ENCODE data around the gene CTXND1. TPM values are rescaled to one million over a fixed set of nuclear protein-coding genes. Genes with fewer than 3 reads are reported as not detected.

CTXND1 gene
- total RNA-seq, 1 donor from 2014 or later = 0.49 TPM

DNA sequence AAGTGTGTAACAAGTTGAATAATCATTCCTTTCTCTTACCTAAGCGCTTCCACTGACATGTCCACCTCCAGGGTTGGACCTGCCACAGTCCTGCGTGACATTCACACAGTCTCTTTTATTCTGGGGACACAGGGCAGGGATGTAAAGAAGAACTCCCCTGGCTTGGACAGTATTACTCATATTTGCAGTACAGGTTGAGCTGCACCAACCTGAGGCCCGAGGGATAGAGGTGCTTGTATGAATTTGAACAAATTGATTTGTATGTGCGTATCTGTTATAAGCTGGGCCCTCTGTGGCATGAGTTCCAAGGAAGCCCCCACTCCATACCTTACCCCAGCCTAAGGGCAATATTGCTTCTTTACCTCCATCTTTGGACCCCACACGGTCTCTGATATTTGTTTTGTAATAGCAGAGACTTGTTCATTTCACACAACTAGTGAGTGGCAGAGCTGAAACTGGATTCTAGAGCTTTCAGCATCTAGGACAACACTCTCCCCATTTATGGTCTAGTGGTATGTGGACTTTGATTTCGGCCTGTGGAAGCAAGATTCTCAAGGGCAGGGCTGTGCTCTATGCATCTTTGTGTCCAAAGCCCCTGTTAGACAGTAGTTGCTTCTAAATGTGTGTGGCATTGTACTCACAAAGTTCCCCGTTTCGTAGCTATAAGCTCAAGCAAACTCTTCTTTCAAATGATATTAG lies 60.0 kb downstream of the CTXND1 start:
- H3K4me3 ChIP-seq = no peak overlapping the region
- H3K36me3 ChIP-seq = peaks cover 0 to 2% of the 10 kb centered on the region in 2 donors
- no peaks in the 10 kb centered on the region for H3K4me1 ChIP-seq
- no peaks in the 10 kb centered on the region for H3K9me3 ChIP-seq
- peak in 1 of 2 donors; percentile 76 for DNase-seq (ENCODE audit: extremely low spot score in 2 of 2)
- no peak overlapping the region for H3K27ac ChIP-seq
- no peaks in the 10 kb centered on the region for H3K27me3 ChIP-seq
- intact Hi-C loops (cut with DNase I) = no loop called here
- TF ChIP-seq POLR2A (IDR thresholded peaks at IDR 0.05) (no peak), POLR2AphosphoS5 (IDR thresholded peaks at IDR 0.05; ENCODE audit: insufficient read depth in 1 of 2, low read depth in 1 of 2) (no peak)
- TF ChIP-seq, protein P1, sequence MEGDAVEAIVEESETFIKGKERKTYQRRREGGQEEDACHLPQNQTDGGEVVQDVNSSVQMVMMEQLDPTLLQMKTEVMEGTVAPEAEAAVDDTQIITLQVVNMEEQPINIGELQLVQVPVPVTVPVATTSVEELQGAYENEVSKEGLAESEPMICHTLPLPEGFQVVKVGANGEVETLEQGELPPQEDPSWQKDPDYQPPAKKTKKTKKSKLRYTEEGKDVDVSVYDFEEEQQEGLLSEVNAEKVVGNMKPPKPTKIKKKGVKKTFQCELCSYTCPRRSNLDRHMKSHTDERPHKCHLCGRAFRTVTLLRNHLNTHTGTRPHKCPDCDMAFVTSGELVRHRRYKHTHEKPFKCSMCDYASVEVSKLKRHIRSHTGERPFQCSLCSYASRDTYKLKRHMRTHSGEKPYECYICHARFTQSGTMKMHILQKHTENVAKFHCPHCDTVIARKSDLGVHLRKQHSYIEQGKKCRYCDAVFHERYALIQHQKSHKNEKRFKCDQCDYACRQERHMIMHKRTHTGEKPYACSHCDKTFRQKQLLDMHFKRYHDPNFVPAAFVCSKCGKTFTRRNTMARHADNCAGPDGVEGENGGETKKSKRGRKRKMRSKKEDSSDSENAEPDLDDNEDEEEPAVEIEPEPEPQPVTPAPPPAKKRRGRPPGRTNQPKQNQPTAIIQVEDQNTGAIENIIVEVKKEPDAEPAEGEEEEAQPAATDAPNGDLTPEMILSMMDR (IDR thresholded peaks at IDR 0.05) = no peak

DNA sequence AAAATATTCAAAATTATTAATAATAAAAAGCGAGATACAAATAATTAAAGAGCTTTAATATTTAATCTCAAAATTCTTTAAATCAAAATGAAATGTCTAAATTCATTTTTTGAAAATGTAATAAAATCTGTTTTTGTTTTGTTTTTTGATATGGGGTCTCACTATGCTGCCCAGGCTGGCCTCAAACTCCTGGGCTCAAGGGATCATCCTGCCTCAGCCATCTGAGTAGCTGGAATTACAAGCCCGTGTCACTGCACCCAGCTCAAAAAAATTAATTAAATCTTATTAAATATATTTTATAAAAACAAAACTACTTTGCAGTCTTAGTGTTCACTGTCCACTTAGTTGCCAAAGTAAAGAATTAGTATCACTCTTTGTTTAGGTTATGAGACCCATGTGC lies 60.8 kb downstream of the CTXND1 start:
- intact Hi-C loops (cut with DNase I) = no loop called here
- Histone ChIP-seq H3K4me1 (no peaks in the 10 kb centered on the region), H3K36me3 (peaks cover 0 to 11% of the 10 kb centered on the region in 2 donors), H3K9me3 (no peaks in the 10 kb centered on the region), H3K27ac (no peak overlapping the region), H3K4me3 (no peak overlapping the region), H3K27me3 (no peaks in the 10 kb centered on the region)
- no peak for TF ChIP-seq POLR2A (IDR thresholded peaks at IDR 0.05)
- TF ChIP-seq, protein P1 (IDR thresholded peaks at IDR 0.05) = no peak
- no peak for DNase-seq (ENCODE audit: extremely low spot score in 2 of 2)

DNA sequence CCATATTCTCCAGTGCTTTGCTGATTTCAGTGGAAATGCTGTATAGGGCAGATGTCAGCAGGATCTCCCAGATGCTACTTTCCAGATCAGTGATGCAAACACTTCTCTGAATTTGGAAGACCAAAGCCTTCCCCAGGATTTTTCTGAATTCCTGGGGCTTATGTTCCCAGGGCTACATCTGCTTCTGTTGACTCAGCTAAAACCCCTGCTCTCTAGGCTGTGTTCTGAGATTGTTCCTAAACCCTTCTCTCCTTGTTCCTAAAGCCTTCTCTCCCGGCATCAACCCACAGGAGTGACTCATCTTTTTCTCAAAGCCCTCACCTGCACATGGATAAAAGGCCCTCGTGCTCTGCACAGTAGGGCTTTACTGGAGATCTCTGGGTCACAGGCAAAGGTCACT lies 63.8 kb downstream of the CTXND1 start:
- H3K36me3 ChIP-seq = peaks cover 0 to 37% of the 10 kb centered on the region in 2 donors
- intact Hi-C loops (cut with DNase I) = no loop called here
- DNase-seq (ENCODE audit: extremely low spot score in 2 of 2) = no peak
- no peak overlapping the region for H3K27ac ChIP-seq
- TF ChIP-seq, protein P1 (IDR thresholded peaks at IDR 0.05) = no peak
- TF ChIP-seq POLR2AphosphoS5 (IDR thresholded peaks at IDR 0.05; ENCODE audit: insufficient read depth in 1 of 2, low read depth in 1 of 2) (no peak), POLR2A (IDR thresholded peaks at IDR 0.05) (no peak)
- H3K4me3 ChIP-seq = no peak overlapping the region
- no peaks in the 10 kb centered on the region for H3K4me1 ChIP-seq
- no peaks in the 10 kb centered on the region for H3K9me3 ChIP-seq
- H3K27me3 ChIP-seq = no peaks in the 10 kb centered on the region

DNA sequence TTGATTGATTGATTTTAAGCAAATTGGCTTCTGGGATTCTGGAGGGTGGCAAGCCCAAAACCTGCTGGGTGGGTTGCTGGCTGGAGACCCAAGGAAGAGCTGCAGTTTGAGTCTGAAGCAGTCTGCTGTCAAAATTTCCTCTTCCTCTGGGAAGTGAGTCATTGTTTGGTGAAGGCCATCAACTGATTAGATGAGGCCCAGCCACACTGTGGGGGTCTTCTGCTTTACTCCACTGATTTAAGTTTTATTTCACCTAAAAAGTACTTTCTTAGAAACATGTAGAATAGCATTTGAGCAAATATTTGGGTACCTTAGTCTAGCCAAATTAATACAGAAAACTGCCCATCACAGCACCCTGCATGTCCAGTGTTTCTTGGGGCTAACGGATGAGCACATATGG lies 65.4 kb downstream of the CTXND1 start:
- Histone ChIP-seq H3K4me3 (no peak overlapping the region), H3K9me3 (no peaks in the 10 kb centered on the region), H3K27ac (no peak overlapping the region), H3K36me3 (peaks cover 0 to 41% of the 10 kb centered on the region in 2 donors), H3K27me3 (no peaks in the 10 kb centered on the region), H3K4me1 (no peaks in the 10 kb centered on the region)
- intact Hi-C loops (cut with DNase I) = no loop called here
- no peak for DNase-seq (ENCODE audit: extremely low spot score in 2 of 2)
- no peak for TF ChIP-seq POLR2A (IDR thresholded peaks at IDR 0.05)
- no peak for TF ChIP-seq POLR2AphosphoS5 (IDR thresholded peaks at IDR 0.05; ENCODE audit: insufficient read depth in 1 of 2, low read depth in 1 of 2)
- TF ChIP-seq, protein P1 (IDR thresholded peaks at IDR 0.05) = no peak

DNA sequence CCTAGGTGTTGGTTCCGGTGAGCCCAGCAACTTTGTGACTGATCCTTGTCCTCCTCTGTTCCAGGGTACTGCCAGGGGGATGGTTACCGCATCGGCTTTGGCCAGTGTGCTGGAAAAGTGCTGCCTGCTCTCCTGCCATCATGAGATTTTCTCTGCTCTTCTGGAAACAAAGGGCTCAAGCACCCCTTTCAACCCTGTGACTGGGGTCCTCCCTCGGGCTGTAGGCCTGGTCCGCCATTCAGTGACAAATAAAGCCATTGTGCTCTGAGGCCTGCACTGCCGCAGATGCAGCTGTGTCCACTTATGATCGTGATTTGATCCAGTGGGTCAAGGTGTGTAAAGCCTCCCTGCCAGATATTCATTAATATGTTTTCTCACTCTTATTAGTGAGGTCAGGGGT lies 65.9 kb downstream of the CTXND1 start:
- Histone ChIP-seq H3K9me3 (no peaks in the 10 kb centered on the region), H3K27me3 (no peaks in the 10 kb centered on the region), H3K27ac (no peak overlapping the region), H3K4me1 (no peaks in the 10 kb centered on the region), H3K36me3 (peaks cover 0 to 46% of the 10 kb centered on the region in 2 donors), H3K4me3 (no peak overlapping the region)
- TF ChIP-seq, protein P1 (IDR thresholded peaks at IDR 0.05) = no peak
- TF ChIP-seq POLR2A (IDR thresholded peaks at IDR 0.05) = no peak
- no peak for TF ChIP-seq POLR2AphosphoS5 (IDR thresholded peaks at IDR 0.05; ENCODE audit: insufficient read depth in 1 of 2, low read depth in 1 of 2)
- DNase-seq (ENCODE audit: extremely low spot score in 2 of 2) = no peak
- intact Hi-C loops (cut with DNase I) = no loop called here
